Hematopoietic multipotent progenitor cell treated with erythropoietin and hydrocortisone succinate and interleukin-3 and kit ligand, for 15 days (in vitro differentiated cells): ENCODE data around the gene STRC.
"Not testable (repeated sequence)": the region's sequence is repeated elsewhere in the genome, so short reads cannot be mapped to it uniquely, and the experiment has no call there.

ENCODE experiments used
- DNase-seq: peaks from one replicate; pipeline ENCODE4 v3.0.0-alpha.2; 2015; ENCODE audit warnings: low spot score

STRC gene

DNA sequence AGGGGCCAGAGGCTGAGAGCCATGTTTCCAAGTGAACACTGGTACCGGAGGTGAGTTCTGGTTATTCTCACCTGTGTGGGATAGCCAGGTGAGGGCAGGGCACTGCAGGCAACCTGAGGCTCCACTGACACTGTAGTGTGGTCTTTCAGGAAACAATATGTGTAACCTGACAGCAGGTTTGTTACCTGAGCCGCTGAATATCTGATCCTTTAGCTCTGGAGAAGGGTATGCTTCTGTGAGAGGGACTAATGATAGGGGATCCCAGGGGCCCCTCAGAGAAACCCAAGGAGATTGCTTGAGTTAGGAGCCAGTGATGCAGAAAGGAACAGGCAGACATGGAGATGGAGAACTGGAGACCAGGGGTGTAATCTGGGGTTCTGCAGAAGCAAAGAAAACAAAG lies at the start of gene STRC:
Gene STRC, minus strand, starts transcription at position 101 of the 400 bp plus-strand sequence. Its CDS starts 78 bp downstream, at position 23.
- not testable (repeated sequence) for DNase-seq

DNA sequence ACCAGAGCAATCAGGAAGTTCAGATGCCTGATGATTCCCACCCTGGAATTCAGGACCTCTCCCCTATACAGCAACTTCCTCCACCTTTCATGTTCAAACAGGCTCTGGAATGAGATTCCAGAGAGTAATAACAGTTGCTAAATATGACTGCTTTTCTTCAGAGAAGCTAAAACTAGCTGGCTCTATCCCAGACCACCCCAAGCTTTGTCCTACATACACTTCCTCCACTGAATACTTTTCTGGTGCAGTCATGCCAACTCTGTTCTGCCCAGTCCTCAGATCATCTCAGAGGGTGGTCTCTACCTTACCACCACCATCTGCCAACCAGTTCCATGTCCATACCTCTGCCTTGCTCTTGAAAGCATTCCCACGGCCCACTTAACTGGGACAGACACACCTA lies 47.6 kb upstream of the STRC start:
- DNase-seq: not testable (repeated sequence)

DNA sequence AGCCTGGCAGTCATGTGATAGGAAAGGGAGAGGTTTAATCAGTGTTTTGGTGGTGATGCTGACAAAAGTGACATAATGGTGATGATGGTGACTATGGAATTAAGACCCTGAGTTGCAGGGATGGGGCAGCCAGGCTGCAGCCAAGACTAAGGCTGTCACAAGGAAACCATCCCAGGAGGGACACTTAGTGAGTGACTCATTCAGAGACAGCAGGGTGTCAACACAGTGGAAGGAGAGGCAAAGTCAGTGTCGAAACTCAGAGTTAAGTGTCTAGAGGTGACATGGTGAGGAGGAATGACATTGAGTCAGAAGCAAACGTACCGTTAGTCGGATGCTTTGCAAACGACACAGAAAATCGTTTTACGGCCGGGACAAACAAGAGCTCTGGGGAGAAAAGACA lies 44.7 kb upstream of the STRC start:
- DNase-seq: not testable (repeated sequence)

DNA sequence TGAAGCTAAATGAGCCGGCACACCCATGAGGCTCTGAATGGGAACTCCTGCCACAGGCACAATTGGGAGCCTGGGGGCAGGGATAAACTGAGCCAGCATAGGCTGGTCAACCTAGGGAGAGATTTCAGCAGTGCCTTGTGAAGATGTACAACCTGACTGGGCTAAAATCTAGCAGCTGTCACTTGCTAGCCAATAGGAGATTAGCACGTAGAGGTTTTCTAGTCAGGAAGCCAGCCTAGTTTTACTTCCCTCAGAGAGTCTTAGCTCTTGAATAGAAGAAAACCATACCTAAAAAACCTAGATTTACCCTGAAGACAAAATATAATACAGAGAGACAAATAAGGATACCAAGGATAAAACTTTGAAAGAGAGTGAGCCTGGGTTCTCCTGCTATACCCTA lies 43.7 kb upstream of the STRC start:
- DNase-seq: not testable (repeated sequence)

DNA sequence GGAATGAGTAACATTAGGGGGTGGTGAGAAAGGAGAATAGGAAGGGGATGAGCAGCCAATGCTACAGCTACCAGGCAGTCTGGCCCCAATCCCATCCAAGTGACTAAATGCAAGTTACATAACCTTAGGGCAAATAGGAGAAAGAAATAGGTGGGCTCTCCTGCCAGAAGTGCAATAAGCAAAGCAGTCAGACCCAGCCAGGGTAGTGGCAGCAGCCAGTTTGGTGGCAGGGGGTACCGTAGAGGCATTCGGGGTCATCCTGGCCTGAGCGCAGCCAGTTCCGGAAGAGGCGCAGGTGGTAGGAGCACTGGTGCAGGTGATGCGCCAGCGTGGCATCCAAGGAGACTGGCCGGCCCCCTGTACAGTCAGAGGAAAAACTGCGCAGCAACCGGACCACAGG lies 41.1 kb upstream of the STRC start:
- DNase-seq: not testable (repeated sequence)

DNA sequence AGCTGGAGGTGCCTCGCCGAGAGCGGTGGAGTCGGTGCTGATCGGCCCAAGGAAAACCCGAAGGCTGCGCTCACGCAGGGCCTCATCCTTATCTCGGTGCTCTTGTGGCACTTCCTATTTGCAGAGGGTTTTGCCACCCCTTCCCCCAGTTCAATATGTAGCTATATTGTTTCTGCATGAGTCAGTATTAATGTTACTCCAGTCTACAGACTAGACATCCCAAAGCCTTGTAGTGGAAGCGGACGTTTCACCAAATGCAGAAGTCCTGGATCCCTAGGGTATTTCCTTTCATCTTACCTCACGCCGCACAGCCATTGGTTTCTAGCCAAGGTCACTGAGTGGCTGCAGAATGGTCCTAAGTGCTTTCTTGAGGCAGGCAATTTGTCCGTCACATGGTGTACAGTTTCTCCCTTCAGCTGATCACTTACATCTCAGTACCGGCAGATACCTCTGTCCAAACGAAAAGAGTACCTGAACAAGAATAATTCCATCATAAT lies 30.9 kb upstream of the STRC start:
- not testable (repeated sequence) for DNase-seq

DNA sequence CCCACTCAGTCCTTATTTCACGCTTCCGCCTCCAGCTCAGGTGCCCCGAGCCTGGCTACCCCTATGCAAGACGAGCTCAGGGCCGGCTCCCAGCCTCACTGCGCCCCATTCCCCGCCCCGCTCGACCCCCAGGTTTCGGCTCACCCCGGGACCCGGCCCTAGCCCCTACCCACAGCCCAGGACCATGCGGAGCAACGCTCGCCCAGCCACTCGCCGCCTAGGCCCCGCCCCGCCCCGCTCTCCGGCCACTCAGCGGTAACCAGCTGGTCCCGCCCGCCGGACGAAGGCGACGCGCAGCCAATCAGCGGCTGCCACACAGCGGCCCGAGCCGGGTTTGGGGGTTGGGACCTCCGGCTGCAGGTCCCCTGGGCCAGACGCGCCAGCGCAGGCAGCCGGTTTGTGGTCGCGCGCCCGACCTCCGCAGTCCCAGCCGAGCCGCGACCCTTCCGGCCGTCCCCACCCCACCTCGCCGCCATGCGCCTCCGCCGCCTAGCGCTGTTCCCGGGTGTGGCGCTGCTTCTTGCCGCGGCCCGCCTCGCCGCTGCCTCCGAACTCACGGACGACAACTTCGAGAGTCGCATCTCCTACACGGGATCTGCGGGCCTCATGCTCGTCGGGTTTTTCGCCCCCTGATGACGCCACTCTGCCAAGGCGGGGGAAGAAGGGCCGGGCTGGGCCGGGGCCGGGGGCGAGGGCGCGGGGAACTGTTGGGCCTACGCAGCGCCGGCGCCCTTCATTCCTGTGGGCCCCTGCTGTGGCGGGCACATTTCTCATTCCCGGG lies 30.2 kb upstream of the STRC start, which contains the start of gene CATSPER2:
Gene CATSPER2, minus strand, starts transcription at position 196 of the 781 bp plus-strand sequence. CDS start 783 bp downstream, outside the sequence.
- DNase-seq: no peak

DNA sequence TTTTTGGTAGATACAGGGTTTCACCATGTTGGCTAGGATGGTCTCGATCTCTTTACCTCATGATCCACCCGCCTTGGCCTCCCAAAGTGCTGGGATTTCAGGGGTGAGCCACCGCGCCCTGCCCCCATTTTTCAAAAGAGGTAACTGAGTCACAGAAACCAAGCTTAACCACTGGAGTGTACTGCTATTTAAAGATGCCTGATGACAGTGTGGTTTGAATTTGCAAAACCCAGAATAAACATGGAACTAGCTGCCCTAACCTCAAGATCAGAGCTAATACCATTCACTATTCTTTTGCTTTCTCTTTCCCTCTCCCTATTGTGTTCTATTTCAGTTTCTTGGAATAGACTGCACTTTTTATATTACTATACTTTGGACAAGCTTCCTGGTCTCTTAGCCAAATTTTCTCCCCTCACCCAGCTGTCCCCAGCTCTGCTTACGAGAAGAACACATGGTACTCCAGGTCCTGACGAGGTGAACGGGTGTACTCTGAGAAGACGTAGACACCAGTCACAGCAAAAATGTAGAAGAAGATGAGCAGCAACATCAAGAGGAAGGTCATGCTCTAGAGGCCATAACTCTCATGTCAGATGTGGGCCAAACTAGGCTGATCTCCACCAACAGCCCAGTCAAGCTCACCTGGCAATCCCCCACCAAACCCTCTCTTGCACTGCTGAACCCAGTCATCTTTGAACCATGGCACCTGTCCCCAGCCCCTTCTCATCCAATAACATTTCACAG lies 20.0 kb upstream of the STRC start:
- DNase-seq: not testable (repeated sequence)

DNA sequence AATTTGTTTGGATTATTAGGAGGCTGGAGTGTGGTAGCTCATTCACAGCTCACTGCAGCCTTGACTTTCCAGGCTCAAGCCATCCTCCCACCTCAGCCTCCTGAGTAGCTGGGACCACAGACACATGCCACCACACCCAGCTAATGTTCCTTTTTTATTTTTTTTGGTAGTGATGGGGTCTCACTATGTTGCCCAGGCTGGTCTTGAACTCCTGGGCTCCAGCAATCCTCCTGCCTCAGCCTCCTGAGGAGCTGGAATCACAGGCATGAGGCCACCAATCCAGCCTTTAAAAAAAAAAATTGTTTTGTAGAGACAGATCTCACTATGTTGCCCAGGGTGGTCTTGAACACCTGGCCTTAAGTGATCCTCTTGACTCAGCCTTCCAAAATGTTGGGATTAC lies 8.3 kb upstream of the STRC start:
- not testable (repeated sequence) for DNase-seq

DNA sequence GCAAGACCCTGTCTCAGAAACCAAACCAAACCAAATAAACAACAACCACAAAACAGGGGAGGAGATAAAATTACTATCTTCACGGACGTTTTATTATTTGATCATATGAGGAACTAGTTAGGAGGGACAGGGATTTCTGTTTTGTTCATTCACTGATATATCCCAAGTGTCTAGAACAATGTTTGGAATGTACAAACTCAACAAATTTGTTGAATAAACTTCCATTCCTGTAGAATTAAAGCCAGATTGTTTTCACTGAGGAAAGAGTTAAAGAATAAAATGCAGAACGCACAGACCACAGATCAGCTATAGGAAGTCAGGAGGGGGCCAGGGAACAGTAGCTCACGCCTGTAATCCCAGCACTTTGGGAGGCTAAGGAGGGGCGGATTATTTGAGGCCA lies 6.5 kb upstream of the STRC start:
- DNase-seq: no peak

DNA sequence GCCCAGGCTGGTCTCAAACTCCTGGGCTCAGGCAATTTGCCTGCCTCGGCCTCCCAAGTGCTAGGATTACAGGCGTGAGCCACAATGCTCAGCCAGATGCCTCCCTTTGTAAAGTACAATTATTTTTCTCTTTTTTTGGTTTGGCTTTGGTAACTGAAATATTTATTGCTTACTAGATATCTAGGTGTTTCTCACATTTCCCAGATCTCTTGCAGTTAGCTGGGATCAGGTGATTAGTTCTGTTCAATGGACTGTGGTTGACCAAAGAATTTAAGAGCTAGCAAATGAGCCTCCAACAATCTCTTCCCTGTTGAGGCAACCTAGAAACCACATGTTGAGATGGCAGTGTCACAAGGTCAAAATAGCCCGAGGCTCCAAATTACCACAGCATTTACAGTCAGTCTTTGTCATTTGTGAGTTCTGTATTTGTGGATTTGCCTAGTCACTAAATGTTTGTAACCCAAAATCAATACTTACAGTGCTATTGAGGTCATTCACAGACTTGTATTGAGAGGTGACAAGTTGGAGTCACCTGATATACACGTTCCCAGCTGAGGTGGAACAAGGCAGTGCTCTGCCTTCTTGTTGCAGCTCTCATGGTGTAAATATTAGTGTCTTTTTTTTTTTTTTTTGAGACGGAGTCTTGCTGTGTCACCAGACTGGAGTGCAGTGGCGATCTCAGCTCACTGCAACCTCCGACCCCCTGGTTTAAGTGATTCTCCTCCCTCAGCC lies 3.6 kb upstream of the STRC start:
- not testable (repeated sequence) for DNase-seq

DNA sequence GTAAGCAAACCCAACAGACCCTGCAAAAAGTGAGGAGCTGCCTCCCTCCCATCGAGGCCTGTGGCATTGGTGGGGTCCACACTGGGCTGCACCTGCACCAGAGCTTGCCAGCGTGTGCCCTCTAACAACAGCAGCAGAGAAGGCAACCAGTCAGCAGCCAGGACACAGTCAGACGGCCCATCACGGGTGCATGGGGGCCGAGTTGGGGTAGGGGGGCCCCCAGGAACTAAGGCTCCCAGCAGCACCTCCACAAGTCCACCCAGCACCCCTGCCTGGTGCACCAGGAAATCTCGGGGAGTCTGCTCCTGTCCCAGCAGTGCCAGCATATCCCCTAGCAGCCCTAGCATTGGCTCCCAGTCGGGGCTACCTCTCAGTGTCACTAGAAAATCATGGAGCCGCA lies 850 bp downstream of the STRC start:
- DNase-seq: not testable (repeated sequence)

DNA sequence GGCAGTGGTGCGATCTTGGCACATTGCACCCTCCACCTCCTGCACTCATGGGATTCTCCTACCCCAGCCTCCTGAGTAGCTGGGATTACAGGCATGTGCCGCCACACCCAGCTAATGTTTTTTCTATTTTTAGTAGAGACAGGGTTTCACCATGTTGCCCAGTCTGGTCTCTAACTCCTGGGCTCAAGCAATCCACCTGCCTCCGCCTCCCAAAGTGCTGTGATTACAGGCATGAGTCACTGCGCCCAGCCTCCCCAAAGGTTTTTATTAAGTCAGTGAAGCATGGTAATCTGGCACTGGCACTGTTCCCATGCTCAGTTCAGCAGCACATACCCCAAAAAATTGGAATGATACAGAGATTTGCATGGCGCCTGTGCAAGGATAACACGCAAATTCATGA lies 16.4 kb downstream of the STRC start:
- not testable (repeated sequence) for DNase-seq

DNA sequence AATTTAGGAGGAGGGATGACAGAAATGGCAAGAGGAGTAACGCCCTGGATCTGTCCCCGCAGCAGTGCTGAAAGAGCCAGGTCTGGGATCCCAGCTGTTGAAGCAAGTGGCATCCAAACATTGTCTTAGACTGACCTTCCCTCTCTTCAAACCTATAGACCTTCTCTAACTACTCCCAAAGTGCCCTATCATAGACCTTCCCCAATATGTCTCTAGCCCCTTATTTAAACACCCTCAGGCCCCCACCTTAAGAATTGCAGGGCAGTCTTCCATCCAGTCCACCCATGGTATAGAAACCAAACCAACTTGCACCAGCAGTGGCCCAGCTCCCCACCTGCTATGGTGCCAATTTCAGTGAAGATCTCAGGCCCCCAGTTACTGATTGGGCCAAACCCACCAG lies 18.4 kb downstream of the STRC start:
- DNase-seq: not testable (repeated sequence)

DNA sequence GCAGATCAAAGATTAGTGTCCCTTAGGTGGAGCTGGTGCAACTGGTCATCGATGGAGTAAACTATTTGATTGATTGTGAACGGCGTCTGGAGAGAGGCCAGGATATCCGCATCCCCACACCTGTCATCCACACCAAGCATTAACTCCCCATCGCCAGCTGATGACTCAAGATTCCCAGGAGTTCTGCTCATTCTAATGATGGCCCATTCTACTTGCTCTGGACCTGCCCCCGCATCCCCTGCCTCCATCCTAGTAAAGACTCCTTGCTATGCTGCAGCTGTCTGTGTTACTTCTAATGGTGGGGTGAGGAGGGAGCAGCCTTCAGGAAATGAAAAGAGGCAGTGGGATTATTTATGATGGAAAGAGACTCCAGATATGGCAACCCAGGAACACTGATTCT lies 19.5 kb downstream of the STRC start:
- DNase-seq: not testable (repeated sequence)

DNA sequence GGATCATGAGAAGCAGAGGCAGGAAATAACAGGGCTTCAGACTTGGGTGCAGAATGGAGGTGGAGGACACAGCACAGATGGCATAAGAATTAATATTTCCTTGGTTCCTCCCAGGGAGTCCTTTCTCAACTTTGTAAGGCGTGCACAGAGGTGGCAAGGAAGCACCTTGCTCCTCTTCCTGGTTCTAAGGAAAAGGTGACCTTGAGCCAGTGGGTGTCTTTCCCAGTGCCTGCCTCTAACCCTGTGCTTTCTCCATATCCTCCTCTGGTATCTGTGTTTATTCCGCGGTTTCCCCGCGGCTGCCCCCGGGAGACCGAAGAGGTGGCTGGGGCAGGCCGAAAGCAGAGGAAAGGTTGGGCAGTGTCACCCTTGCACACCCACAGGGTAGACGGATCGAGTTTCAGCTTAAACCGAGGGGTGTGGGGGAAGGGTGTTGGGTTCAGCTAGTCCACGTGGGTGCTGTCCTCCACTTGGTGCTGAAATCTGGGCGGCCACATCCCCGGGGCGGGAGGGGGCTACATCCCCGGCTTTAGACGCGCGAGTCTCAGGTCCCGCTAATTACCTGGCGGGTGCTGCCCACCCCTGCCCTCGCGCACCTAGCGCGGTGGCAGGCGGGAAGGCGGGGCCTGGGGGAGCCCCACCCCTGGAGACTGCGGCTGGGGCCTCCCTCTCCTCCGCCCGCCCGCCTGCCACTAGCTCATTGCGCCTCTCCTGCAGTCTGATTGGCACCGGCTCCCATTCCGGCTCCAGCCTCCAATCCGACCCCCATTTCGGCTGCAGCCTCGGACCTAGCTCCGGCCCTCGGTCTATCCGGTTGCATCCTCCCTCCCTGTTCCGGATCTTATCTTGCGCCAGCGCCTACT lies 25.0 kb downstream of the STRC start, which contains the start of gene CKMT1B:
Gene CKMT1B, plus strand, starts transcription at position 700 of the 863 bp plus-strand sequence. CDS start 192 bp downstream, outside the sequence.
- not testable (repeated sequence) for DNase-seq

DNA sequence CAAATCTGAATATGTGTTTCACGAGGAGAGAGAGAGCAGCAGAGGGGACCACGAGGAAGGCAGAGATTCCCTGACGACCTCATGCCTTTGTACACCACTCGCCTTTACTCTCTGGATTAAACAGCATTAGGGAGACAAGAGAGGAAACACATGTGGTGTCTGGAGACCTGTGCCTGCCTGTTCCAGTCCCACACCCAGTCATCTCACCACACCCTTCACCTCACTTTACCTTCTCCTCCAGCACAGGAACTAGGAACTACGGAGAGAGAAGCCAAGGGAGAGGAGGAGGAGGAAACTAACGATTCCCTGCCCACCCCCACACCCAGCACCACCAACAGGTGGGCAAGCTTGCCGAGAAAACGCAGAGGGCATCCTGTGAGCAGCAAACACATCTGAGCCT lies 25.8 kb downstream of the STRC start:
- DNase-seq: not testable (repeated sequence)

DNA sequence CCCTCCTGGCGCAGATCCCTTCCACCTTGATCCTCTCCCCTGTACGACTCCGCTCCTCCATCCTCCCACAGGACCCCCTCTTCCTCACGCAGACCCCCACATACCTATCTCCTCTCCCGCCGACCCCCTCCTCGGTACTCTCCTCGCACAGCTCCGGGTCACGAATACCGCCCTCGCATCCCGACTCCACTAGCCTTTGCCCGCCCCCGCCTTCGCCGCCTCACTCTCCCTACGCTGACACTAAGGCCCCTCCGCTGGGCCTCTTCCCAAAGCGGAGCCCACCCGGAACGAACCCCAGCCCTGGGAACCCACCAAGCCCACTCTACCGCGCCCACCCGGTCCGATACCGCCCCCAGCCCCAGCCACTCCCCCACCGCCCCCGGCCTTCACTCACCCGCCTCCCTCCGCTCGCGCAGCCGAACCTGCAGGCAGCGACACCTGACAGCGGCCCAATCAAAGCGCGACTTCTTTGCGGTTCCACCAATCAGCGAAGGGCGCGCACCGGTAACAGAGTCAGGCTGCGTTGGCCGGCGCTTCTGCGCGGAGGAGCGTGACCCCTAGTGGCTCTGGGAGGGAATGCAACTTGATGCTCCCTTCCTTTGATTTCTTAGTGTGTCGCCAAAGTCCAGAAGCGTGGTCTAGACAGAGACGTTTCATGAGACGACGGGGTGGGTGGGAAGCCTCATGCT lies 28.7 kb downstream of the STRC start, which contains the start of gene PPIP5K1:
Gene PPIP5K1, minus strand, starts transcription at position 431 of the 689 bp plus-strand sequence. CDS start 5,704 bp downstream, outside the sequence.
- DNase-seq: not testable (repeated sequence)

DNA sequence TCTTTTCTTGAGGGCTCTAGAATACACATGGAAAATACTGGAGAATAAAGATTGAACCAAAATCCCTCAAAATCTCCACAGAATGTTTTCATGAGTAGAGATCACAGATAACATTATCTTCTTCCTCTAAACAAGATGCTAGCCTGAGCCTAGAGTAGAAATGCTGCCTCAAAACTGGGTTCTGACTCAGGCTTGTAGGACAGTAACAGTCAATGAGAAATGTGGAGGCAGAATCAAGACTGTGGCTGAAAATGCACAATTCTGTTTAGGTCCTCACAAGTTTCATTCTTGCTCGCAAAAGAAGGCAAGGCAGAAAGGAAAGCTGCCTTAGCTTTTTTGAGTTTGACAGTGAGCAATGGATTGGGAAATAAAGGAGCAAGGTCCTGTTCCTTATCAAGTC lies 44.0 kb downstream of the STRC start:
- not testable (repeated sequence) for DNase-seq

DNA sequence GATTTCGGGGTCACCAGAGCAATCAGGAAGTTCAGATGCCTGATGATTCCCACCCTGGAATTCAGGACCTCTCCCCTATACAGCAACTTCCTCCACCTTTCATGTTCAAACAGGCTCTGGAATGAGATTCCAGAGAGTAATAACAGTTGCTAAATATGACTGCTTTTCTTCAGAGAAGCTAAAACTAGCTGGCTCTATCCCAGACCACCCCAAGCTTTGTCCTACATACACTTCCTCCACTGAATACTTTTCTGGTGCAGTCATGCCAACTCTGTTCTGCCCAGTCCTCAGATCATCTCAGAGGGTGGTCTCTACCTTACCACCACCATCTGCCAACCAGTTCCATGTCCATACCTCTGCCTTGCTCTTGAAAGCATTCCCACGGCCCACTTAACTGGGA lies 52.0 kb downstream of the STRC start:
- not testable (repeated sequence) for DNase-seq
